Measurements from ENCODE around the gene GLO1. TPM values are rescaled to one million over a fixed set of nuclear protein-coding genes. Genes with fewer than 3 reads are reported as not detected.

GLO1 gene
- total RNA-seq, 1 experiment from 2014 or later = 147 TPM

- Mint-ChIP-seq H3K9me3 (ENCODE audit: low read depth, unreplicated experiment) (no peaks in the 10 kb centered on the region), H3K4me1 (ENCODE audit: low read depth, unreplicated experiment) (peaks cover 10% of the 10 kb centered on the region), H3K27ac (ENCODE audit: unreplicated experiment) (no peak overlapping the region), H3K4me3 (ENCODE audit: low read depth, unreplicated experiment) (no peak overlapping the region), H3K27me3 (ENCODE audit: unreplicated experiment) (no peaks in the 10 kb centered on the region), H3K36me3 (ENCODE audit: insufficient read depth, unreplicated experiment) (peaks cover 9% of the 10 kb centered on the region)
- intact Hi-C loops (cut with micrococcal nuclease; ENCODE audit: unreplicated experiment) = no loop called here
- CTCF ChIA-PET = no interaction called here
- DNase-seq = no peak
- TF ChIP-seq CTCF (IDR thresholded peaks at IDR 0.05; ENCODE audit: unreplicated experiment) = no peak
- no TSS peak for BruUV-seq (replicated peaks)
Measured at GRCh38 chr6:38684237-38684636, 18.7 kb downstream of the GLO1 start.

- BruUV-seq (replicated peaks) = no TSS peak
- peaks cover 19% of the 10 kb centered on the region for H3K36me3 Mint-ChIP-seq (ENCODE audit: insufficient read depth, unreplicated experiment)
- no peak for DNase-seq
- intact Hi-C loops (cut with micrococcal nuclease; ENCODE audit: unreplicated experiment) = no loop called here
- CTCF ChIA-PET = interaction anchor here (0.6 kb wide), 1 partner anchor 899 kb away, joined by 3 read pairs; no protein-coding TSS in a partner anchor
- no peaks in the 10 kb centered on the region for H3K27me3 Mint-ChIP-seq (ENCODE audit: unreplicated experiment)
- no peak overlapping the region for H3K4me3 Mint-ChIP-seq (ENCODE audit: low read depth, unreplicated experiment)
- no peak overlapping the region for H3K27ac Mint-ChIP-seq (ENCODE audit: unreplicated experiment)
- no peaks in the 10 kb centered on the region for H3K9me3 Mint-ChIP-seq (ENCODE audit: low read depth, unreplicated experiment)
- no peak for TF ChIP-seq CTCF (IDR thresholded peaks at IDR 0.05; ENCODE audit: unreplicated experiment)
- no peaks in the 10 kb centered on the region for H3K4me1 Mint-ChIP-seq (ENCODE audit: low read depth, unreplicated experiment)
Measured at GRCh38 chr6:38681850-38682249, 21.1 kb downstream of the GLO1 start.

- intact Hi-C loops (cut with micrococcal nuclease; ENCODE audit: unreplicated experiment) = loop anchor here (10.0 kb wide), 2 partner anchors 75 to 645 kb away; no protein-coding TSS in a partner anchor
- H3K4me1 Mint-ChIP-seq (ENCODE audit: low read depth, unreplicated experiment) = no peaks in the 10 kb centered on the region
- H3K4me3 Mint-ChIP-seq (ENCODE audit: low read depth, unreplicated experiment) = no peak overlapping the region
- H3K36me3 Mint-ChIP-seq (ENCODE audit: insufficient read depth, unreplicated experiment) = peaks cover 14% of the 10 kb centered on the region
- no peak overlapping the region for H3K27ac Mint-ChIP-seq (ENCODE audit: unreplicated experiment)
- no TSS peak for BruUV-seq (replicated peaks)
- no peaks in the 10 kb centered on the region for H3K9me3 Mint-ChIP-seq (ENCODE audit: low read depth, unreplicated experiment)
- H3K27me3 Mint-ChIP-seq (ENCODE audit: unreplicated experiment) = no peaks in the 10 kb centered on the region
- TF ChIP-seq CTCF (IDR thresholded peaks at IDR 0.05; ENCODE audit: unreplicated experiment) = no peak
- CTCF ChIA-PET = no interaction called here
- no peak for DNase-seq
Measured at GRCh38 chr6:38679668-38680067, 23.3 kb downstream of the GLO1 start.

- no peak overlapping the region for H3K27ac Mint-ChIP-seq (ENCODE audit: unreplicated experiment)
Measured at GRCh38 chr6:38678178-38678760, 24.7 kb downstream of the GLO1 start.

More at GRCh38 chr6:38678178-38678760, 24.7 kb downstream of the GLO1 start:
- TF ChIP-seq CTCF (IDR thresholded peaks at IDR 0.05; ENCODE audit: unreplicated experiment) = no peak
- no TSS peak for BruUV-seq (replicated peaks)
- Mint-ChIP-seq H3K4me3 (ENCODE audit: low read depth, unreplicated experiment) (no peak overlapping the region), H3K36me3 (ENCODE audit: insufficient read depth, unreplicated experiment) (peaks cover 14% of the 10 kb centered on the region), H3K27me3 (ENCODE audit: unreplicated experiment) (no peaks in the 10 kb centered on the region), H3K9me3 (ENCODE audit: low read depth, unreplicated experiment) (no peaks in the 10 kb centered on the region), H3K4me1 (ENCODE audit: low read depth, unreplicated experiment) (peaks cover 8% of the 10 kb centered on the region)
- CTCF ChIA-PET = interaction anchor here (0.6 kb wide), 2 partner anchors 10 to 314 kb away, joined by 3 read pairs; no protein-coding TSS in a partner anchor
- no peak for DNase-seq
- intact Hi-C loops (cut with micrococcal nuclease; ENCODE audit: unreplicated experiment) = loop anchor here (10.0 kb wide), 2 partner anchors 73 to 643 kb away; no protein-coding TSS in a partner anchor
